AML-193 (cell line): ENCODE measurements around the gene XRCC3.

Experiments used
- DNase-seq, 2 experiments: peaks; one replicate each; lab custom pipeline; 2025; lab: John Stamatoyannopoulos, UW

The XRCC3 gene

DNA sequence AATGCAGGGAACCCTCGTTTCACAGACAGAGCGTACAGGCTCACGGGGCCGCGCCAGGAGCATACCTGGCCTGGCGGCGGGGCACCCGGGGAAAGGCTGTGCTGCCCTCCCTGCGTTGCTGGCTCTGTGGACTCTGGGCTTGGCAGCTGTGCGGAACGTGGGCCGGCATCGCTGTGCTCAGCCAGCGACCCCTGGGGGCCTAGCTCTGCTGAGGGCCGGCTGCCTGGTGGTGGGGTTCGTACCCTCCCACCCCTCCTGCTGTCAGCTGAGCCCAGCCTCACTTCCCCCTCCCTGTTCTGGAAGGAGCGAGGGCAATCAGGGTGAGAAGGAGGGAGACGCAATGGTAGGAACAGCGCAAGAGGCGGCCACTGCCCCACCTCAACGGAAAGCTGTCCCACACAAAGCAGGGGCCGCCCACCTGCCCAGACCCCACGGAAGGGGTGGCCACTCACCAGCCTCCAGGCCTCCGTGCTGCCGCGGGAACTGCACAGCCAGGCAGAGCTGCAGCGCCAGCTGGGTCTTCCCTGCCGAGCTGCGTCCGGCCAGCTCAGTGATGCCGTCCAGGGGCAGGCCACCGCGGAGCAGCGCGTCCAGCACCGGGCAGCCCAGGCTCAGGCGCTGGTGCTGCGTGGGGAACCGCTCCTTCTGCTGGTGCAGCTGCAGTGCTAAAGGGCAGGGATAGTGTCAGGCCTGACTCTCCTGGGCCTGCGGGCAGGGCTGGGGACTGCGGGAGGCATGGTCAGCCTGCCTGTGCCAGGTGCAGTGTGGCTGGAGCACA is 8.5 kb downstream of the XRCC3 start:
- no peak for DNase-seq

DNA sequence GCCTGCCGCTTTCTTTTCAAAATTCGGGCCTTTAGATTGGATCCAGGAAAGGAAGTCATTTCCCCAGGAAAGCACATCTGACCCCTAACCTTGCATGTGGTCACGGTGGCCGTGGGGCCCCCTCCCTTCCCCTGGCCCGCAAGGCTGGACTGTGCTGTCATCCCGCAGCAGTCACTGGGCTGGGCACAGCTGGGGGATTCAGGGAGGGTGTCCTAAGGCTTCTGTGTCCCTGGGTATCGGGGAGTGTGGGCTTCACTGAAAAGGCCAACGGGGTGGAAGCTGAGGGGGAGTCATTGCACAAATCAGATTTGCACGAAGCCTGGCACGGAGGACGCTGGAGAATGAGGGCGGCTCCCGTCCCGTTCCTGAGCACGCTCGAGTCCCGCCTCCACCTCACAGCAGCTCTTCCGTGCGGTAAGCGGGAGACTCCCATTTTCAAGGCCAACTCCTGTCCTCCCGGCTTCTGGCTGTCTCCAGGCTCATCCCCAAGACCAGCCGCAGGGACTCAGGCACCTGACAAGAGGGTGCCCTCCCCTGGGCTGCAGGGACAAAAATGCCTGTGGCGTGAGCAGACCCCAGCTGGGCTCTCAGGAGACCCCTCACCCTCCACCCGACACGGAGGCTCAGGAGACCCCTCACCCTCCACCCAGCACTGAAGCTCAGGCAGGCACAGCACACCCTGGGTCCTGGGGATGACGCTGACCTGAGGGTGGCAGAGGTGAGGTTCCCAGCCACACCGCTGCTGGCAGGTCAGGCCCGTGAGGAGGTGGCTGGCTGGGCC is 9.6 kb downstream of the XRCC3 start:
- DNase-seq, result no peak

DNA sequence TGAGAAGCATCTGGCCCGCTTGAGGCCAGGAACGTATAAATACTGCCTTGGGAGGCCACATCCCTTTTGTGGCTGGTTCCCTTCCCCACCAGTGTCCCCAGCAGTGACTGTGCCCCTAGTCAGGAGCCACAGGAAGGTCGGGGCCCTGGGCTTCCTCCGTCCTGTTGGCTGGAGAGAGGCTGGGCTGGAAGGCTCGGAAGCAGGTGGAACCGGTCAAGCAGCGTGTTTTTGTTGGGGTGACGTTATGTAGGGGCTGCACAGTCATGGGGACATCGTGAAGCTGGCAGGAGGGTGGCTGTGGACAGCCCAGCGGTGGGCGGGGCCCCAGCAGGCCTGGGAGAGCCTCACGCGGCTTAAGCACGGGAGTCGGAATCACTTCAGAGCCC is 10.1 kb downstream of the XRCC3 start:
- DNase-seq, result no peak

DNA sequence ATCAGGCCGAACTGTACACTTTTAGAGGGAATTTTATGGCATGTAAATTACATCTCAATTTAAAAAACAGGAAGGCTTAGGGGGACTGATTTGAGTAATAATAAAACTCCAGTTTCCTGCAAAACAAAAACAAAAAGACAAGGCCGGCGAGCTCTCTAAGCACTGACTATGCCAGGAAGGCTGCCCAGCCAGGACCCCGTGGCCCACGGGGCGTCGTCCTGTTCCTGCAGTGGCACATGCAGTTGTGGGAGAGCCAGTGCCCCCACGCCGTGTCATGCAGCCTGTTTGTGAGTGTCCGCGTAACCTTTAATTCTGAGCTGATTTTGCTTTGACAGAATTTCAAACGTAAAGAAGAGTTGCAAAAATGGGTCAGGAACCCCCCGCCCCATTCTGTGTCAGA is 10.5 kb downstream of the XRCC3 start:
- DNase-seq, result no peak

DNA sequence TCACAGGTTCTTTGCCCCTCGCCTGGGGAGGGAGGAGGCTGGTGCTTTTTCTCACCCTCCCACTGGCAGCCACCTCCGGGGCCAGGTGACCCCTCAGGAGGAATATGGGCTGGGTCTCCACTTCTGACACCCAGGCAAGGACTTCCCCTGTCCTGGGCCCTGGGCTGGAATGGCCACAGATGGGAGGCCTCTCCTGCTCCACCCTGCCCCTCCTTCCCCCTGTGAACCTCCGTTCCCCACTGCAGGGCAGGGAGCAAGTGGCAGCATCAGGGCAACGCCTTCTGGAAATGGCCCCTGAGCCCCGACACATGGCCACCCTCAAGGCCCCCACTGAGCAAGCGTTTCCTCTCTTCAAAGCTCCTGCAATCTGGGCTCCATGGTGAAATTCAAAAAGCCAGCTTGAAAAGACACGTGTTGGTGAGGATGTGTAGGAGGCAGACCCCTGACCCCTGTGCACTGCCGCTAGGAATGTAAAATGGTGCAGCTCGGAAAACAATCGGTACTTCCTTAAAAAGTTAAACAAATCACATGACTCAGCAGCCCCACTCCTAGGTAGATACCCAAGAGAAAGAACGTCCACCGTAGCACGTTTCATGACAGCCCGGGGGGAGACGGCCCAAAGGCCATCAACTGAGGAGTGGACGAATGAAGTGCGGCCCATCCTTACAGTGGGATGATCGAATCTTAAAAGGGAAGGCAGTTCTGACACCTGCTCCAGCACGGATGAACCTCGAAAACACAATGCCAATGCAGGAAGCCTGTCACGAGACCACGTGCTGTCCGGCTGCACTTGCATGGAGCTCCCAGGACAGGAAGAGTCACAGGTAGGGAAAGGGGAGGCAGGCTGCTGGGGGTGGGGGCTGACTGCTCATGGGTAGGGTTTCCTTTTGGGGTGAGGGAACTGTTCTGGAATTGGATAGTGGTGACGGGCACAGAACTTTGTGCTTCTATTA is 11.5 kb downstream of the XRCC3 start:
- DNase-seq, result no peak

DNA sequence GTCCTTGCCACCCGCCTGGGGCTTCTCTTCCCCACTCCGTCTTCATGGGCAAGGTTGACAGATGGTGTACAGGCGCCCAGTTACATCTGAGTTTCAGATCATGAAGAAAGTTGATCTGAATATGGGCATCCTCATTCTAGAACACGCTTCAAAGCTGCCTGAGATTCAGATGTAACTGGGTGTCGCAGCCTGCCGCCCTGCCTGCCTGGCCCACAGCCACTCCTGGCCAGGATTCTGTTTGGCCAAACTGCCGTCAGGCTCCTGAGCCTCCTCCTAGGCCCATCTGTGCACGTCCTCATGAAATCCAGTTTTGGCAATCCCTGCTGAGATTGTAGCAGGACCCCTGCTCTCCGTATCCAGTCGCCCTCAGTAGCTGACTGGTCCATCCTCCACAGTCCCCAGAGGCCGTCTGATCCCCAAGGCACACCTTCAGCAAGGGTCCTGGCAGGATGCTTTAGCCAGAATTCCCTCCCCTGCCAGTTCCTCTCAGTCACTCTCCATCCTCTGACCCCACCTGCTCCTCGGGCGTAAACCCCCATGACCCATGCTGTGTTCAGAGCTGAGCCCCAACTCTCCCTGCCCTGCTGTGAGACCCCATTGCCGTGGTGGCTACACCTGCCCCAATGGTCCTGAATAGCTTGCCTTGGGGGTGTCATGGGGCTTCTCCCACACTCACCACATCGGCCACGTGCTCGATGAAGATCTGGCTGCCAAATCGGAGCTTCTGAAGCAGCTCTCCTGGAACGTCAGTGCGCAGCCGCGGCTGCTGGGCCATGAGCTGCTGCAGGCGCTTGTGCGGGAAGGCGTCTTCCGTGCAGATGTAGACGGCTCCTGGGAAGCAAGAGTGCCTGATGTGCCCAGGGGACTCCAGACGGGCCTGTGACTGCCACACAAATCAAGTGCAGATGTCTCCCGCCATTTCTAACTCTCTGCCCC is 12.5 kb downstream of the XRCC3 start:
- no peak for DNase-seq

DNA sequence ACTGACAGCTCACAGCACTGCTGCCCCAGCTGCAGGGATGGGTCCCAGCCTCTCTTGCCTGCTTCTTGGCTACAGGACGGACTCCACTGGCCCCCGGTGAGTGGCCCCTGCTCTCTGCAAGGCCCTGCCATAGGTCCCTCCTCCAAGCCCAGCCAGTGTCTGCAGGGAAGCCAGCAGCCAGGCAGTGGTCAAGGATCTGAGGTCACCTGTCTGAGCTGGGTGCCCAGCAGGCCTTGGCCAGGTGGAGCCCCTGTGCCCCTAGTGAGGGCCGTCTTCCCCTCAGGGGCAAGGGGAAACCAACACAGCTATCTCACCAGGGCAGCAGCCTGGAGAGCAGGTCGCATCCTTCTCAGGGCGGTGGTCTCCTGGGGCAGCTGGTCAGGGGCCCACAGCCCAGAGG is 13.2 kb downstream of the XRCC3 start:
- DNase-seq, result no peak

DNA sequence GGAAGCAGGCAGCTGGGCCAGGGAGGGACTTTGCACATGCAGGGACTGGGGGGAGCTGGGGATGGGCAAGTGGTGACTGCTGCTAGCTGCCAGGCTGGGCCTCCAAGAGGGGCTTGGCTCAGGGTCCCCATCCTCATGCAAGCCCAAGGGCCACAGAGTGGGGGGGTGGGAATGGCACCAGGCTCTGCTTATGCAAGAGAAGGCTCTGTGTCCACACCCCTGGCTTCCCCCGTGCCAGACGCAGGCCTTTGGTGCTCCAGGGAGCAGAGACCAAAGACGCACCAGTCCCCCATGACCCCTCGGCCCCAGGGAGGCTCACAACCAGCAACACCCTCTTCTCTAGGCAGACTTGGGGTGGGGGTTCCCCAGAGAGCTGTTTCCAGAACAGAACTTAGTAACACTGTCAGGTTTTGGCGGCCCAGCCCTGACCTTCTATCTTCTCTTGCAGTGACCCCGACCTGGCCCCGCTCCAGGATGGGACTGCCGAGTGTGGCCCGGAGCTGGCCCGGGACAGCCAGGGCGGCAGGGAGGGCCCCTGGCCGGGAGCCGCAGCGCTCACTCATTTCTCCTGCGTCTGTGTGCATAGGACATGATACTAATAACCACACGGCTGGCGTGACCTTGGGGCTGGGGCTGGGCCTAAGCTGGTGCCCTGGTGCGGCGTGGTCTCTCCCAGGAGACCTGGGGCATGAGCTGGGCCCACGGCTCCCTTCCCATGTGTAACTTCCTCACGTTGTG is 14.3 kb downstream of the XRCC3 start:
- DNase-seq, result no peak

DNA sequence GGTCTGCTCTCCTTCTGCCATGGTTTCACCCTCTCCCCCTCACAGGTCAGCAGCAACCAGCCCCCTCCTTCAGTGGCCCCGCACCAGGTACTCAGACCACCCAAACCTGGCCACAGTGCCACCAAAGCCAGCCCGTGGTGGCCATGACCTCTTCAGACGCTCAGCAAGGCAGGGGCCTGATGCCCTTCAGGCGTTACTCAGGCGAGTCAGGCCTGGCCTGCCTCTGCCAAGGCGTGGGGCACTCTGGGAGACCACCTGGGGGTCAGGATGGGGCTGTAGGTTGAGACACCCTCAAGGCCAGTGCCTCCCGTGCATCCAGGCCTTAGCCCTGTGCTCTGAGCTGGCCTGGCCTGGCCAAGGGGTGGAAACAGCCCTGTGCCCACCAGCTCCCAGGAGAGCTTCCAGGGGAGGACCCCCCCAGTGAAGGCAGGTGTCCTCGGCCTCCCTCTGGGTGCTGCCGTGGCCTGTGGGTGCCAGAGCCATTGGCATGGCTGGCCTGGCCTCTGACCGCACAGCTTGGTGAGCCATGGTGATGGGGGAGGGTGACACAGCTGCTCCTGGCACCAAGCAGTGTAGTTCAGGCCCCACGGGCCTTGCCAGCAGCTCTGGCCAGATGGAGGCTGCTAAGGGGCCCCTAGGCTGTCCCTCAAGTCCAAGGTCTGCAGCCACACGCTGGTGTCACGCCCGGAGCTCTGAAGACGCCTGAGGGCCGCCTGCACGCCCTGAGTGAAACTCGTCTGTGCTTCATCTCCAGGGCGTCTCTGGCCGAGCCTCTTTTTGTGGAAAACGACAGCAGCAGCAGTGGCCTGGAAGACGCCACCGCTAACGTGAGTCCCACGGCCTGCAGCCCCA is 15.1 kb downstream of the XRCC3 start:
- DNase-seq, result no peak

DNA sequence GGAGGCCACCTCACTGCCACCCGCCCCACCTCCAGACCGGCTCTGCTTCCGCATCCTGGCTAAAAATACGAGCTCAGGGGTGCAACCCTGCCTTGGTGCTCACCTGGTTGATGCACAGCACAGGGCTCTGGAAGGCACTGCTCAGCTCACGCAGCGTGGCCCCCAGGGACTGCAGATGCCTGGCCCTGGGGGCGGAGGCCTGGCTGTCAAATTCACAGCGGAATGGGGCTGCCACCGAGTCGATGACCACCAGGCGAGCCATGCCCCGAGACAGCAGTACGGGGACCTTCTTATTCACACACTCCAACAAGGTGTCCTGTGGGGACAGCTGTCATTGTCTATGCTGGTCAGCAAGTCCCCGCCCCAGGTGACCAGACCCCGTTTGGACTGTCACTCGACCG is 16.0 kb downstream of the XRCC3 start:
- no peak for DNase-seq

DNA sequence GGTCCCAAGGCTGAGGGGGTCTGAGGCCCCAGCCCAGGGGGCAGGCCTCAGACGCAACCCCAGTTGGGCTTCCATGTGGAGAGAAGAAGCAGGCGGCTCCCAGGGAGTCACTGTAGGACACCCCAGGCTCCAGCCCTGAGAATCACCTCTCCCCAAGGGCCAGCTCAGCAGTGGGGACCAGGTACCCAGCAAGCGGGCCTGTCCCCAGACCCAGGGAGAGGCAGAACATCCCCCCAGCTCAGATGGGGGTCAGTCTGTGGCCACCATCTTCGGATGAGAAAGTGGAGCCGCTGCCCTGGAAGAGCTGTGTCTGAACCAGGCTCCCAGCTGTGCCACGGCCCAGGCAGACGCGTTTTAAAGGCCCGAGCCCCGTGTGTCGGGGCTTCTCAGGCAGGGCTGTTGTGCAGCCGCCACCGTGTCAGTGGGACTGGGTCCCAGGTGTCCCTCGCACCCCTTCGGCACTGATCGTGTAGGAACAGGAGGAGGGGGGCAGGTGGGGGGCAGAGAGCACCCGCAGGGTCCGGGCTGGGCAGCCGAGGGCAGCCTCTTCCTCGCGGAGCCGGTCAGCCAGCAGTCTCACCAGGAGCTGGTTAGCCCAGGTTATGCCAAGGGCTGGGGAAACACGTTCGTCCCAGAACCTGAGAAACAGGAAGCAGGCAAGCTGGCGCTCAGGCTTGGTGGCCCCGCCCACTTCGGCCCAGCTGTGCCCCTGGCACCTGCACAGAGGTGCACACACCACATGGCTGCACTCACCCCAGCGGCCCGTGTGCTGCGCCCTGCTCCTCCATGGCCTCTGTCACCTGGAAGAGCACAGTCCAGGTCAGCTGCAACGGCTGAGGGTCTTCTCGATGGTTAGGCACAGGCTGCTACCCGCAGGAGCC is 16.6 kb downstream of the XRCC3 start:
- no peak for DNase-seq

DNA sequence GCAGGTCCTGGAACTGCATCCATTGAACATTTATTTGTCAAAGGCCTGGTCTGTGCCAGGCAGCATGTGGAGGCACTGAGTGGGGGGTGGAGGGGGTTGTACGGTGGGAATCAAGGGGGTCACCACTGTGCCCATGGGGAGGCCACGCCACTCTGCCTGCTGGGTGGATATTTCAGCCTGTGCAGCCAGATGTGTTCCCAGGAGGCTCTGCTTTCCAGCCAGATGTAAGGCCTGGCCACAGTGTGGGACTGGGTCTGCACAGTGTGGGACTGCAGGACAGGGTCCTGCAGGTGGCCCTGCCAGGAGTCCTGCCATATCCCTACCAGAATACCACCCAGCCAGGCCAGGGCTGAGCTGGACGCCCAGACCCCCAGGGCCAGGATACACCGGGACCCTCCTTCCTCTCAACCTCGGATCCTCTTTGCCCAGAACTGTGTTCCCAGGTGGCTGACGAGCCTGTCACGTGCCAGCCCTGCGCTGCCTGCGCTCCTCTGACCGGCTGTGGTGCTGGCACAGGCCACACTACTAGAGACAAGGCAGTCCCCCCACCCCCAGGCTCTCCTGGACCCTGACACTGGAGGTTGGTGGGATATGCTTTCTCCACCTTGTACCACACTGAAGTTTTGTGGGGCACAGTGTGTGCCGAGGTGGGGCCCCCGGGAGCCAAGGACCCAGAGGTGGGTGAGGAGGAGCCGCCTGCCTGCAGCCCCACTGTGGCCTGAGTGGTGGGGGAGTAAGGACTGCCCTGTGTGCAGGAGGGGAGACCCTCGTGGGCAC is 17.5 kb downstream of the XRCC3 start:
- no peak for DNase-seq

DNA sequence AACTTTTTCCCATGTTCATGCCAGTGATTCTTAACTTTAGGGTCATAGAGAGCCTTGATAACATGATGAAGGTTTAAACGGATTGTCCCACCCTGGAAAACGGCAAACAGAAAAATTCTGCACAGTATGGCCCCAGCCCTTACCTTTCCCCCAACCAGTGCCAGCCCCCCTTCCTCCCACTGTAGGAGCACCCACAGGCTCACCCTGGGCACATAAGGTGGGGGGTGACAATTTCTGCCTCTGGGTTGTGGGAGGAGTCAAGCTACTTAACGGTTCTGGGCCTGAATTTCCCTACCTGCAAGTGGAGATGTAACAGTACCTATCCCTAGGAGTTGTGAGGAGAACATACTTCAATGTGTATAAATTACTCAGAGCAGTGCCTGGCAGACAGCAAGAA is 18.0 kb downstream of the XRCC3 start:
- DNase-seq, result no peak

DNA sequence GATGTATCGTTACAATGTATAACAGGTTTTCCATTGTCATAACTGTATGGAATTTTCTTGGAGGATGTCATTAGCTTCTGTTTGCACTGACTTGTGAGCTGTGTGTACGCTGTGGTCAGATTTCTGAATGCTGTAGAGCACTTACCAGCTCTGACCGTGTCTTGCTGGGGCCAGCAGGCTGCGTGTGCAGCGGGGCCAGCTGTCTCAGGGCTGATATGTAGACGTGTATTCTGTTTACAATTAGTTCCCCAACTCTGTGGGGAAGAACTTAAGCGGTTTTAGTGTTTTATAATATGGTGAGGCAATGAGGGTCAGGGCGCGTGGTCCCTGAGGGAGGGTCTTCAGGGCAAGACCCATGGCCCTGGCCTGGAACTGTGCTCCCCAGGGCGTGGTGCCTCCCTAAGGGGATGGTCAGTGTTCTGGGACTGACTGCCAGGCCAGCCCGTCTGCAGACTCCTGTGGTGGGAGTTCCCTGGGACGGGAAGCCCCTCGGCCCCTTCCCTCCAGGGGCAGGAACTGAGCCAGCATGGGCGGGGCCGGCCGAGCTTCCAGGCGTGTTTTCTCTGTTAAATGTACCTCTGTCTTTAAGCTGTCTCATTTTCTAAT is 18.7 kb downstream of the XRCC3 start:
- no peak for DNase-seq

DNA sequence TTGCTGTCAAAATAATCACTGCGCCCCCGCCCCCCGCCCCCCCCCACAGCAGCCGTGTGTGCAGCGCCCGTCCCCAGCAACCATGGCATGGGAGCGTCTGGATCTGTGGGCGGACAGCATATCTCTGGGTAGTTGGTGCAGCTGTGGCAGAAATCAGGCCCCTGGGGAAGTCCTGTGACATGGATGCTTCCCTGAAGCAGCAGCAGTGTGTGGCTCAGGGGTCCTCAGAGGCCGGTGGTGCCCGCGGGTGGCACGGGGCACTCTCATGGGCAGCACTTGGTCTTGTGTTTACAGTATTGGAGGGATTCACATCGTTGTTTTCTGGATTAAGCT is 19.2 kb downstream of the XRCC3 start:
- no peak for DNase-seq

DNA sequence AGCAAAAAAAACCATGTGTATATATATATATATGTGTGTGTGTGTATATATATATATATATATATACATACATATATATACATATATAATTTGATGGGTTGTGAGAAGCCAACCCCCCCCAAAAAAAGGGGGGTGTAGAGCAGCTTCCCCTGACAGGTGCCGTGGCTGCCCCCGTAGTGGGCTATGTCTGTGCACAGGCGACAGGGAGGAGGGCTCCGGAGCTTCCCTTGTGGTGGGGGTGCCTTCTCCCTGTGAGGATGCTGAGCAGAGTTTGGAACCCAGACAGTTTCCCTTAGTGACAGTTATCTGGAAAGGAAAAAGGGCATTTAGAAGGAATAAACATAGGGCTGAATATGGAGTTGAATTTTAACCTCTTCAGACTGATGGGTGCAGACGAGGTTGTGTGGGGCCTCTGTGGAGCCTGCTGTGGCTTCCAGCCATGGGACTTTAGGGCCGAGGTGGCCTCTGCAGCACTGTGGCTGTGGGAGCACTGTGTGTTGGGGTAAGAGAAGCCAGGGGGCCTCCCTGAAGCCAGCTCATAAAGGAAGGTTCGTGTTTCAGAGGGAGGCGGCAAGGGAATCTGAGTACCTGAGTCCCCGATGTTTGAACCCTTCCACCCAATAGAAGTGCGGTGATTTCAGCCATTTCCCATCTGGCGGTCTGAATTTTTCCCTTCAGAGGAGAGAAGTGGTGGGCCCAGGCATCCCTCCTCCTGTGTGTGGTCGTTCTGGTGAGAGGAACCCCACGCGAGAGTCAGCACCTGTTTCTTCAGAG is 19.8 kb downstream of the XRCC3 start:
- no peak for DNase-seq

DNA sequence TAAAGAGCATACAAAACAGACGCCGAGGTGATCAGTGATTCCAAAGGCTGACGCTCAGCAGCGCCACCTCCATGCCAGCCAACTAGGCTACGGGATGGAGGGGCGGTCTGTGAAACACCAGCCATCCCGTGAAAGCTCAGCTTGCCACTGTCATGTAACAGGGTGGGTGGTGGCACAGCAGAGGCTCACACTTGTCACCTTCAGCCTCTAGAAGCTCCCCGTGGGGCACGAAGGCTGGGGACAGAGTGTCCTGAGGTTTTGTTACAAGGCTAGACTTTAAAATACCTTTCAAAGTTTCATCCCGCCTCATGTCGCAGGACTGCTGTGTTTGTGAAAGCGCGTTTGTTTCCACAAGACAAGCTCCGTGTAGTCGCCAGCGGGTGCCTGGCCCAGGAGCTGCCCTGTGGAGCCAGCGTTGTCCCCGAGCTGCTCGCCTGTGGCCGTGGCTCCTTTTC is 20.7 kb downstream of the XRCC3 start:
- DNase-seq, result no peak
